GM12891 (cell line): ENCODE measurements around the gene XBP1.
A peak's percentile ranks its signal among the peaks of the same experiment; 100 is the strongest.
"Not testable (repeated sequence)": the region's sequence is repeated elsewhere in the genome, so short reads cannot be mapped to it uniquely, and the experiment has no call there.

Experiments used
- DNase-seq: peaks from one replicate; pipeline ENCODE4 v3.0.0; 2011; ENCODE audit warnings: low spot score; ENCODE audit not compliant: insufficient read length
- FAIRE-seq: peaks from 2 replicates; lab custom pipeline; 2011; peaks lifted over from hg19 to GRCh38; lab: Jason Lieb, UNC
- PAX5 ChIP-seq: IDR thresholded peaks from 2 replicates; pipeline ENCODE4 v1.6.1; 2011; ENCODE audit warnings: low read length, moderate library complexity, mild to moderate bottlenecking; ENCODE audit not compliant: insufficient read depth, severe bottlenecking
- POLR2A ChIP-seq: IDR thresholded peaks from 2 replicates; pipeline ENCODE4 v1.6.1; 2011; ENCODE audit warnings: low read depth, low read length, control low read depth
- POLR2AphosphoS5 ChIP-seq: IDR thresholded peaks from 2 replicates; pipeline ENCODE4 v1.6.1; 2011; ENCODE audit warnings: low read depth, low read length, control low read depth
- POU2F2 ChIP-seq: IDR thresholded peaks from 2 replicates; pipeline ENCODE4 v1.6.1; 2011; ENCODE audit warnings: low read depth, mild to moderate bottlenecking, control low read depth, low read length, moderate library complexity
- SPI1 ChIP-seq: IDR thresholded peaks from 2 replicates; pipeline ENCODE4 v1.6.1; 2011; ENCODE audit warnings: low read depth, low read length, control low read depth
- TAF1 ChIP-seq: IDR thresholded peaks from 2 replicates; pipeline ENCODE4 v1.6.1; 2011; ENCODE audit warnings: low read depth, low read length, control low read depth

Gene XBP1

DNA sequence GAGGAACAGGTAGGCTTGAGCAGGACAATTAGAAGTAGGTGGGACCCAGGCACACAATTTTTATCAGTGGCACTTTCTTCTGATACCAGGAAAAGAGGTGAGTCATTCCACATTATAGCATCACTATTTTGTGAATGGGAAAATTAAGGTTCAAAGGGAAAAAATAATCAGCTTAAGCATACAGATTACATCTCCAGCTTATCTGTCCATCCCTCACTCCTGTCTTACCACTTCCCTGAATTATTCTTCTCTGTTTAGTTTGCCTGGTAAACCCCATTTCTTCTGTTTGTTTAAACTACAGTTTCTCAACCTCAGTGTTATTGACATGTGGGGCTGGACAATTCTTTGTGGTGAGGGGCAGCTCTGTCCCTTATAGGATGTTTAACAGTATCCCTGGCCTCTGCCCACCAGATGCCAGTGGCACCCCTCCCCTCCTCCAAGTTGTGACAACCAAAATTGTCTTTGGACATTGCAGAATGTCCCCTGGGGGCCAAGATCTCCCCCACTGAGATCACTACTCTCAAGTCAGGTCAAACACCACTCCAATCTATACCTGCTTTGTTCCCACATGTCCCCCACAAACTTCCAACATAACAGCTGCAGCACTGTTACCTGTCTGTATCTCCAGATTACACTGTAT, 8.5 kb upstream of the XBP1 start:
- DNase-seq: no peak
- no peak for TF ChIP-seq PAX5
- no peak for TF ChIP-seq POU2F2
- TF ChIP-seq TAF1: no peak
- no peak for TF ChIP-seq SPI1
- TF ChIP-seq POLR2A: no peak
- TF ChIP-seq POLR2AphosphoS5: no peak
- FAIRE-seq: no peak

- FAIRE-seq, DNase-seq: not testable (repeated sequence)
These were observed 5.1 kb upstream of the XBP1 start for GRCh38 chr22:28805426-28805825.

DNA sequence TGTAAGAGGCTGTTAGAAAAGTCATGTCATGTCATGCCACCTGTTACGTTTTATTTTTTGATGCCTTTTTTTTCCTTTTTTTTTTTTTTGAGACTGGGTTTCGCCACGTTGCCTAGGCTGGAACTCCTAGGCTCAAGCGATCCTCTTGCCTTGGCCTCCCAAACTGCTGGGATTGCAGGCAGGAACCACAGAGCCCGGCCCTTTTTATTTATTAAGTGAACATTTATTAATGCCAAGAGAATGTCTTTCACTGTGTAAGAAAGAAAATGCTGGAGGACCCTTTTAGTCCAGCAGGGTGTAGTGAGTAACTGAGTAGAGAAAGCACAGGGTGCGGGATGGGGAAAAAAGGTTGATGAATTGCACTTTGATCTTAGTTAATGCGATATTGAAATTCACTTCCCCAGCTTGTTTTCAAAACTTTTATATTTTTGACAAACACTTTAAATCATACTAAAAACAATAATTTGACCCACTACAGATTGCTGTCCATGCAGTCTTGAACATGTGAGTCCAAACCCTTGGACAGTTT, 2.3 kb upstream of the XBP1 start:
- FAIRE-seq (no peak), DNase-seq (no peak)
- TF ChIP-seq SPI1 (peak; percentile 45; the same call in 1 of the 2 replicates), TAF1 (no peak)

DNA sequence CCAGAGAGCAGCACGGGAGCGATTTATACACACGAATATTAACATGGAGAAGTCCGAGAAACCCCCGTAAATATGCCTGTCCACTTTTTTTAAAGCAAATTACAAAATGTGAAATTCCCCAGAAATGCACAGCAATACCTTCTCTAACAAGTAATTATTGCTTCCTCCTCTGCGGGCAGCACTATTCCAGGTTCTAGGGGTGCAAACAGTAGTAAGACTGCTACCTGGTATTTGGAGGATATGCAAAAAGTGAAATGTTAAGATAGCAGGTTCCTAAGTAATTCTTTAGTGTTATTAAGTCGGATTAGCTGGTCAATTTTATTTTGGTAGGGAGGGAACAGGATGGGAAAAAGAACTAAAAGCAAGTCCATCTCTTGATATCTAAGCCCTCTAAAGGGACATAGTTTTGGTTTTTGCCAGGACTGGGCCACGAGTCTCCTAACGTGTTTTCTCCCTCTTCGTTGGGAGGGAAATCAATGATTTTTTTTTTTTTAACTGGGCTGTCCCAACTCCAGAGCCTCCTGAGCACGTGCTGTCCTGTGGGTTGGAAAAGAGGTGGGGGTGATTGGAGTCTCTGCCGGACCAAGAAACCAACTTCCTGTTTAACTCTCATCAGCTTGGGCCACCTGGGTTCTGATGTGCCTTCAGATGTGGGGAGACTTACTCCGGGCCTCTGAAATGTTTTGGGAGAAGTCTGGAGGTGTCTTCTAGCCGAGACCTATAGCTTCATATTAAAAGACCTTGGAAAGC, 1.7 kb upstream of the XBP1 start:
- DNase-seq (no peak), FAIRE-seq (no peak)
- TF ChIP-seq TAF1 (no peak), PAX5 (no peak), SPI1 (peak; percentile 24; the same call in 1 of the 2 replicates), POU2F2 (no peak)

DNA sequence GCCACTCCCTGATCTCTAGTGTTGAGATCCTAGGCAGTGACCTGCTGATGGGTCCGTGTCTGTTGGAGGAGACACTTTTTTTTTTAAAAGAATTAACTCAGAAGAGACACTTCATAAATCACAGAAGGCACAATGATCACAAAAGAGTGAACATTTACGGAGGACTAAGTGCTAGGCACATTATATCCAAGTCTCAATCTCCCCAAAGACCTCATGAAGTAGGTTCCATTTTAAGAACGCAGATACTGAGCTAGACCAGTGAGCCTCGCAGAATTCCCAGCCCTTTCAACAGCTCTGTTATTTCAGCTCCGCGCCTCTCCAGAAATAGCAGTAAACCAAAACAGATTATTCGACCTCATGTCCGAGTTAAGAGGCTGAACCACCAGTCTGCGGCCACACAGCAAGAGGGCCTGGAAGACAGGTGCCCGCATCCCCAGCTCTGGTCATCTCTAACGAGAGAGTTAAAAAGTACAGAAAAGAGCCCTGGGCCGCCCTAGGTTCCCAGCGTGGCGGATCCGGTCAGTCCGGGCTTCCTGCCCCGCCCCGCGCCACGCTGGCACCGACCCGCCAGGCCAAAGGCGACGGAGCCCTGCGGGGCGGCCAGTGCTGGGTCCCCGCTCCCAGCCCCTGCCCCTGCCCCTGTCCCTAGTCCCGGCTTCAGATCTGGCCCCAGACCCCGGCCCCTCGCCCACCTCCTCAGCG, 612 bp downstream of the XBP1 start:
- FAIRE-seq (no peak), DNase-seq (no peak)
- TF ChIP-seq POLR2A (no peak; the same call in 1 of the 2 replicates), PAX5 (no peak), POLR2AphosphoS5 (no peak), TAF1 (no peak), POU2F2 (no peak), SPI1 (no peak)

- DNase-seq (no peak), FAIRE-seq (no peak)
- TF ChIP-seq POLR2AphosphoS5 (no peak), POU2F2 (no peak), SPI1 (no peak), TAF1 (no peak), POLR2A (no peak), PAX5 (no peak)
These were observed 1.4 kb downstream of the XBP1 start for GRCh38 chr22:28798810-28799605.

- DNase-seq (no peak), FAIRE-seq (peak; percentile 28)
- TF ChIP-seq SPI1: no peak
- TF ChIP-seq TAF1: no peak
- TF ChIP-seq POLR2AphosphoS5: 0 out of 2 replicates have a peak, but pooled peaks have one; percentile 18
- no peak for TF ChIP-seq POU2F2
These were observed 4.2 kb downstream of the XBP1 start for GRCh38 chr22:28795932-28796856.

DNA sequence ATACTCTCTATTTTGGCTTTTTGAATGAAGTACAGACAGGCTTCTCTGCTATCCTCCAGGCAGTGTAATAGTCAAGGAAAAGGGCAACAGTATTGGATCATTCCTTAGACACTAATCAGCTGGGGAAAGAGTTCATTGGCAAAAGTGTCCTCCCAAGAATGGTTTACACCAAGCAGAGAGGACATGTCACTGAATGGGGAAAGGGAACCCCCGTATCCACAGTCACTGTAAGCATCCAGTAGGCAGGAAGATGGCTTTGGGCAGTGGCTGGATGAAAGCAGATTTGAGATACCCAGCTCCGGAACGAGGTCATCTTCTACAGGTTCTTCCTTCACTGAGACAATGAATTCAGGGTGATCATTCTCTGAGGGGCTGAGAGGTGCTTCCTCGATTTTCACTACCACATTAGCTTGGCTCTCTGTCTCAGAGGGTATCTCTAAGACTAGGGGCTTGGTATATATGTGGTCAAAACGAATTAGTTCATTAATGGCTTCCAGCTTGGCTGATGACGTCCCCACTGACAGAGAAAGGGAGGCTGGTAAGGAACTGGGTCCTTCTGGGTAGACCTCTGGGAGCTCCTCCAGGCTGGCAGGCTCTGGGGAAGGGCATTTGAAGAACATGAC, 5.2 kb downstream of the XBP1 start:
- TF ChIP-seq POLR2A (no peak), POU2F2 (no peak), POLR2AphosphoS5 (no peak; the same call in 1 of the 2 replicates), SPI1 (no peak), TAF1 (no peak), PAX5 (no peak)
- FAIRE-seq: no peak
- no peak for DNase-seq
